Measurements from ENCODE around the gene SGPP2.

Gene SGPP2

GRCh38 chr2:222468346-222468745, 44.0 kb downstream of the SGPP2 start:
- DNase-seq, result no peak

- no peak for DNase-seq
Measured at GRCh38 chr2:222470802-222471468, 46.6 kb downstream of the SGPP2 start.

DNA sequence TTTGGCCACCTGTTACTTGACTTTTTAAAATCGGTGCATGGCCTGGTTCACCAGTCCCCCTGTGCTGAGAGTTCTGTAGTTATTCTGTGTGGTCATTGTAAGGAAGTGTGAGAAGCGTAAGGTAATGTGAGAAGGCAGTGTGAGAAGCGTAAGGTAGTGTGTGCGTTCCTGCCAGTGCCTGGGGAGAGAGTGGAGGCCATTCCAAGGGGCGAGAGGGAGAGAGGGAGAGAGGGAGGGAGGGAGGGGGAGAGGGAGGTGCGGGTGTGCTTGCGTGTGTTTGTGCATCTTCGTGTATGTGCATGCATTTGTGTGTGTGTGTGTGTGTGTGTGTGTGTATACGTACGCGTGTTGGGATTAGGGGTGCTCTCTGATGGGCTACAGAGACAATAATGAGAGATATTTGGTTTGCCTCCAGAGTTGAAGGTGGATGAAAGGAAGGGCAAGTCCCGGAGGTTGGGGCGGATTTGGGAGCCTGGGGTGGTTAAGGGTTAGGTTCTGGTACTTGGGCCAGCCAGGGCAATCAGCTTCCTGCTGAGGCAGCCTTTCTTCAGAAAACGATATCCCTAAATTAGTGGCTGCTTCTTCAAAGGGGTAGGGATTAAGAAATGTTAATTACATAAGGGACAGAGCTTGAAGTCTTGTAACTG, 53.7 kb downstream of the SGPP2 start:
- no peak for DNase-seq

- no peak for DNase-seq
Measured at GRCh38 chr2:222479859-222480258, 55.5 kb downstream of the SGPP2 start.

DNA sequence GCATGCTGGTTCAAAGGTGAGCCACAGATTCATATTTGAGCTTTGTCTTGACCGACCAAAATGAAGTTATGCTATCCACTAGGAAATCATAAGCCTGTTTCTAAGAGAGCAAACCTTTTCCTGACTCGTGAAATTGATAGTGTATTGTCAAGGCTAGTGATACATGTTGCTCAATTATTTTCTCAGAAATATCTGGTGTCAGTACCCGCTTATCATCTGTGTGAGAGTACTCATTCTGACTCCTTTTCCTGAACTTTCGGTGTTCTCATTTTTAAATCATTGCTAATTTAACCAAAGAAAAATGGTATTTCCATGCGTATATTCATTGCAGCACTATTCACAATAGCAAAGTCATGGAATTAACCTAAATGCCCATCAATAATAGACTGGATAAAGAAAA, 56.2 kb downstream of the SGPP2 start:
- no peak for DNase-seq

GRCh38 chr2:222481941-222482340, 57.6 kb downstream of the SGPP2 start:
- no peak for DNase-seq

DNA sequence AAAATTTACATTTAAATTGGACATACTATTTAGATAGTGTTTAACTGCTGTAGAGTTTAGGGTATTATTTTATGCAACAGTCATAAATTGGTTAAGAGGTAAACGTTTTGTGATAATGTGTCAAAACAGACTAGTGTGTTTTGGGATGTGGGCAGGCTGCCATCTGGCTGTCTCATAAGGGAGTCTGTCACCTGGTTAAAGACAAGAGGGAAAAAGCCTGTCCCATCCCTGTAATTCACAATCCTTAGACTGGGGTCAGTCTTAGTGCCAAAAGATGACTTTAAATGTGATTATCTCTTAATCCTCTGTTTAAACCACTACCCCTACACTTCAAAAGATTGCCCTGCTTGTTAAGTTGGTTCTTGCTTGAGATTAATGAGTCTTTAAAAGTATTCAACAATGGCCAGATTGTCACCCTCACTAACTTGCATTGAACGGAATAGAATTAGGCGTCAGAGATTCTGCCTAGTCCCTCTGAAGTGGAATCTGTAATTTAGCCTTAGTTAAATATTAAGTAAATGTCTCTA, 59.2 kb downstream of the SGPP2 start:
- no peak for DNase-seq

DNA sequence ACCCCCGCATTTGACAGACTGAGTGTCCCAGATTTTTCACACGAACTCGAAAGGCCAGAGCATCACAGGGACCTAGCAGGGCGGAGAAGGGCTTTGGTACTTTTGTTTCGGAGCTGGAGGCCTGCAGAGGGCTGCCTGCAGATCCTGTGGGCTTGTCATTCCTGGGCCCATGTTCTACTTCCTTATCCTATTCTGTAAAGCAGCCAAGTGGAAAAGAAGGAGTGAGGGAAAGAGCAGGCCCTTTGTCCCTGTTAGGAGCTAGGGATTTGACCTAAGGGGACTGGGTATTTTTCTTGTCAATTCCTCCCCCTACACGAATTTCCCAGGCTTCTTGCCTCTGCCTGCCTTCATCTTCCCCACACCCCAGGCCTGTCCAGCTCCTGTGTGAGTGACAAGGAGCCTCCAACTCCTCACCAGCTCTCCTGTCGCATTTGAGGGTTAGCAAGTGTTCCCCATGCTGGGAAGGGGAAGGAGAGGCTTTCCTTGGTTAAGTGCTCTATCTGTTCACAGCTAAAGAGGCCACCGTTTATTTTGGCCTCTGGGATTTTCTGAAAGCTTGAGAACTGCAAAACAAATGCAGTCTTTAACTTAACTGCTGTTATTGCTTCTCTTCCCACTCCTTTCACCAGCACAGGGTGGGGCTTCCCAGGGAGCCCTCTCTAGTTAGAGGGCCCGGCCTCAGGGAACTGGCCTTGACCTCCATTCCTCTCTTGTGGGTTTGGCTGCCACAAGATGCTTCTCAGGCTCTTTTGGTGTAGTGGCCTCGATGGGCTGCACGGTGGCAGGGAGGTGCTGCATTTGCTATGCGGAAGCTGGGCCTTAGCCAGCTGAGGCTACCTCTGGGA, 61.2 kb downstream of the SGPP2 start:
- DNase-seq, result no peak

- no peak for DNase-seq
Measured at GRCh38 chr2:222490131-222490530, 65.8 kb downstream of the SGPP2 start.

DNA sequence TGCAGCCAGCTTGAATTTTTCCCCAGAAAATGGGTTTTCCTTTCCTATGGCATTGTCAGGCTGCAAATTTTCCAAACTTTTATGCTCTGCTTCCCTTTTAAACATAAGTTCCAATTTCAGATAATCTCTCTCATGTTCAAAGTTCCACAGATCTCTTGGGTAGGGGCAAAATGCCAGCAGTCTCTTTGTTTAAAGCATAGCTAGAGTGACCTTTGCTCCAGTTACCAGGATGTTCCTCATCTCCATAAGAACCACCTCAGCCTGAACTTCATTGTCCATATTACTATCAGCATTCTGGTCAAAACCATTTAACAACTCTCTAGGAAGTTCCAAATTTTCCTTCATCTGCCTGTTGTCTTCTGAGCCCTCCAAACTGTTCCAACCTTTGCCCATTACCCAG, 68.3 kb downstream of the SGPP2 start:
- no peak for DNase-seq

GRCh38 chr2:222494104-222494739, 69.9 kb downstream of the SGPP2 start:
- DNase-seq, result no peak

- DNase-seq, result no peak
Measured at GRCh38 chr2:222495388-222495787, 71.0 kb downstream of the SGPP2 start.

GRCh38 chr2:222499226-222499625, 74.9 kb downstream of the SGPP2 start:
- no peak for DNase-seq

DNA sequence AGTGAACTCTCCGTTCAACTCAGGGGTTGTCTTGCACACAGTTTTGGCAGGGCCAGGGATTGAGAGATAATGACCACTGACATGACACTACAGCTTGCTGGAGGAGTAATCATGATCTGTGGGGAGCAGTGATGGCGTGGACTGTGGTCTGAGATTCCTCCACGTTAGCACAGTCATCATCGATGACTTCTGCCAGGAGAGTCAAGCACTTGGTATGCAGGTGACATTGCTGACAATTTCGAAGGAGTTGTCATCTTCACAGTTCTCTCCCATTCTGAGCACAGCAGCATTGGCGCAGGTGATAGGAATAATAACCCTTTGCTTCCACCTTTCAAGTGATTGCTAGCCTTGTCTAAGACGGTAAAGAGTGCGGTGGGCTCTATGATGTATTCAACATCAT, 79.8 kb downstream of the SGPP2 start:
- no peak for DNase-seq

DNA sequence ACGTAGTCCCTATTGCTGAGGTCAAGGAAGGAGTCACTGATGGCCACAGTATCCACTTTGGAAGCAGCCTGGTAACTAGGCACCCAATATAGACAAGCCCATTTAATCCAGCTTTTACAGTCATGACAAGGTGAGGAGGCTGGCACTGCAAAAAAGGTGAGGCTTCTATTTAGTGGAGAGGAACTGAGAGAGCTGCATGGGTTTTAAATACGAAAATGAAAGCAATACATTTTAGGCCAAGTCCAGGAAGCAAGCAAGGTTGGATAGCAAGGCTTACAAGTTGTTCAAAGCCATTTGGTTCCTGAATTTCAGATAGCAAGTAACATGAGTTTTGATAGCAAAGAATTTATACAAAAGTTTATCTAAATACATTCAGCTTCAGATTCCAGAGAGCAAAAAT, 80.4 kb downstream of the SGPP2 start:
- no peak for DNase-seq

DNA sequence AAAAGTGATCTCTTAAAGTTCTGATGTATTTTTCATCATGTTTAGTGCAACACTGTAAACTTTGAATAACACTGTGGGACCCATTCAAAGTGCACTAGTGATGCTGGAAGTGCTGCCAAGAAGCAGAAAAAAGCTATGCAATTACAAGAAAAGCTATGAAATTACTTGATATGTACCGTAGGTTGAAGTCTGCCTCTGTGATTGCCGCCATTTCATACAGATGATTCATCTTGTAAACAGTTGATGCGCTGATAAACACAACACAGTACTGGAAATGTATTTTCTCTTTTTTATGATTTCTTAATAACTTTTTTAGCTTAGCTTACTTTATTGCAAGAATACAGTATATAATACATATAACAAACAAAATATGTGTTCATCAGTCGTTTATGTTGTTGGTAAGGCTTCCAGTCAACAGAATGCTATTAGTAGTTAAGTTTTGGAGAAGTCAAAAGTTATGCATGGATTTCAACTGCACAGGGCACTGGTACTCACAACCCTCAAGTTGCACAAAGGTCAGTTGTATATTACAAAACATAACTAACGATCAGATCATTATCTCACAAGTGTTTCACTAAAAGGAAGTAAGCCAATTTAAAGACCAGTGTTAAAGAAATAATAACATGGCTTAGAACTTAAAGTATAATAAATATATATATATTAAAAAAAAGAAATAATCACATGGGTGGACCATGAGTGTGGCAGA, 82.0 kb downstream of the SGPP2 start:
- DNase-seq, result no peak

- DNase-seq, result no peak
Measured at GRCh38 chr2:222514901-222515300, 90.6 kb downstream of the SGPP2 start.

DNA sequence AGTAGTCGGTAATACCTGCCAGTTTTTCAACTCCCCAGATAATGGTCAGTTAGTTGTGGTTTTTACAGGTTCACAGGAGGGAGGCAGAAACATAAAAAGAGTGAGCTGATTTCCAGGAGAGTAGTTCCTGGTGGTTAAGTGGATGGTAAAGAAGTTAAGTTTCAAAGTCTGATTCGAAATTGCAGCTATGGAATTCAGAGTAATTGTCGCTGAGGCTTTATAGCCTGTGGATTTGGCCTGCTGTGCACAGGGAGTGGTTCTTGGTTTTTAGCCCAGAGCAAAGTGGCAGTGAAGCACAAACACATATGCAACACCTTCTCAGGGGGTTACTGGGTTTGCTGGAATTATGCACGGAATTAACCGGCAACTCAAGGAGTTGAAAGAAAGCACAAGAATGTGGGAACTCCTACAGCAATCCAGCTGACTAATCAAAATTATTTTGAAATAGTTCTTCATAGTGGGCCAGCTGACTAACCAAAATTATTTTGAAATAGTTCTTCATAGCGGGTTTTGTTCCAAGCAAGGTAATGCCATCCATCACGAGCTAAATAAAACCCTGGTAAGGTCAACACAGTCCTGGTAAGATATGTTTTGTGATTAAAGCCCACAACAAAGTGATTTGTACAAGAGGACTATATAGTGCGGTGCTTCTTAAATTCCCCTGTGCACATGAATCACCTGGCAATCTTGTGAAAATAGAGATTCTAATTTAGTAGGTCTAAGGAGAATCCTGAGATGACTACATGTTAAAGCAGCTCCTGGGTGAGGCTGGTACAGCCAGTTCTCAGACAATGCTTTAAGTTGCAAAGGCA, 94.4 kb downstream of the SGPP2 start:
- no peak for DNase-seq

DNA sequence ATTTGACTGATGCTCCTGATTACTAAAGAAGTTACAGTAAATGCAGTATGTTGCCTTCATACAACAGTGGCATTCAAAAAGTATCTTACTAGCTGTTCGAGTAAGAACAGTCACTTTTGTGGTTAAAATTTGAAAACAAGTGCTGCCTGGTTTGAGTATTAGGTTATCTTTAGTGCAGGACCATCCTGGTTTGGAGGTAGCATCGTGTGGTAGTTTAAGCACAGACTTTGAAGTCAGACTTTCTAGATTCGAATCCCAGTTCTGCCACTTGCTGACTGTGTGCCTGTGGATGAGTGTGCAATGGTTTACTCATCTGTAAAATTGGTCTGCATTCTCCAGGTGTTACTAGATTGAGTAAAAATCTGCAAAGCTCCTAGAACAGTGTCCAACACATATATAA, 96.8 kb downstream of the SGPP2 start:
- no peak for DNase-seq

DNA sequence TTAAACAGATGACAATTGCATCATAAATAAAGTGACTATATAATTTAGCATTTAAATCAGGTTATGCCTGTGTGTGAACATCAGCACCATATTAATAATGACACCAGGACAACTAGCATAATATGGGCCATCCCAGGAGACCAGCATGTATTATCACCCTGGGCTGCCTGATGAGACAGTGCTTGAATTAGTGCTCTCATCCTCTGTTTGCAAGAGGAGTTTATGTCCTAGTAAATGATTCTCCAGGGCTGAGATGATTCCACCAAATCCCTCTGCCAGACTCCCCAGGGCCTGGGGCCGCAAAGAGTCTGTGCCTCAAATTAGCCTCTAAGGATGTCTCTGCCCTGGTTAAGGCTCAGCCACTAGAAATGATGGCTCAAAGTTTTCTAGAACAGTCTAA, 97.7 kb downstream of the SGPP2 start:
- no peak for DNase-seq
